ENCODE results near the gene CRIP3.

The CRIP3 gene

GRCh38 chr6:43286980-43287716, 21.5 kb downstream of the CRIP3 start:
- DNase-seq = no peak

GRCh38 chr6:43286456-43286979, 22.1 kb downstream of the CRIP3 start:
- DNase-seq = no peak

- DNase-seq = no peak
Observed at GRCh38 chr6:43285832-43286231, 22.8 kb downstream of the CRIP3 start.

GRCh38 chr6:43284991-43285781, 23.4 kb downstream of the CRIP3 start:
- DNase-seq = no peak

GRCh38 chr6:43283905-43284304, 24.7 kb downstream of the CRIP3 start:
- no peak for DNase-seq

GRCh38 chr6:43283514-43283901, 25.1 kb downstream of the CRIP3 start:
- no peak for DNase-seq

GRCh38 chr6:43282636-43283513, 25.8 kb downstream of the CRIP3 start:
- DNase-seq = no peak

- DNase-seq = no peak
Observed at GRCh38 chr6:43282060-43282459, 26.6 kb downstream of the CRIP3 start.

- no peak for DNase-seq
Observed at GRCh38 chr6:43280234-43280633, 28.4 kb downstream of the CRIP3 start.

- no peak for DNase-seq
Observed at GRCh38 chr6:43278524-43279078, 30.0 kb downstream of the CRIP3 start.

- no peak for DNase-seq
Observed at GRCh38 chr6:43277643-43278523, 30.7 kb downstream of the CRIP3 start.

GRCh38 chr6:43277306-43277642, 31.4 kb downstream of the CRIP3 start:
- DNase-seq = no peak

GRCh38 chr6:43276577-43277305, 31.9 kb downstream of the CRIP3 start:
- no peak for DNase-seq

GRCh38 chr6:43275801-43276576, 32.6 kb downstream of the CRIP3 start:
- DNase-seq = no peak

GRCh38 chr6:43274916-43275597, 33.6 kb downstream of the CRIP3 start:
- DNase-seq = no peak

GRCh38 chr6:43274127-43274915, 34.3 kb downstream of the CRIP3 start:
- DNase-seq = no peak

GRCh38 chr6:43273707-43274106, 34.9 kb downstream of the CRIP3 start:
- no peak for DNase-seq

- DNase-seq = no peak
Observed at GRCh38 chr6:43271944-43272343, 36.7 kb downstream of the CRIP3 start.
